Ascending aorta (tissue), 2 donors: ENCODE data around the gene TOX4. TPM values are rescaled to one million over a fixed set of nuclear protein-coding genes. Genes with fewer than 3 reads are reported as not detected.

ENCODE experiments used
- DNase-seq, 2 donors: peaks; one replicate each; pipeline ENCODE4 v3.0.0-alpha.2; 2019; ENCODE audit warnings: low spot score in 2 of 2
- H3K27ac ChIP-seq, 2 donors: fragments of 200-600 bp; sonication (generic); one replicate each; pipeline ENCODE4 v1.5.1; 2016 to 2017; ENCODE audit warnings: mild to moderate bottlenecking in 1 of 2
- H3K27me3 ChIP-seq: fragments of 200-600 bp; sonication (generic); one replicate; pipeline ENCODE4 v1.5.1; 2017
- H3K36me3 ChIP-seq, 2 donors: fragments of 200-600 bp; sonication (generic); one replicate each; pipeline ENCODE4 v1.5.1; 2016
- H3K4me1 ChIP-seq, 2 donors: fragments of 200-600 bp; sonication (generic); one replicate each; pipeline ENCODE4 v1.5.1; 2016 to 2017; ENCODE audit warnings: mild to moderate bottlenecking in 1 of 2
- H3K4me3 ChIP-seq, 2 donors: fragments of 200-600 bp; sonication (generic); one replicate each; pipeline ENCODE4 v1.5.1; 2016 to 2017; ENCODE audit warnings: mild to moderate bottlenecking in 1 of 2
- H3K9me3 ChIP-seq, 2 donors: fragments of 200-600 bp; sonication (generic); one replicate each; pipeline ENCODE4 v1.5.1; 2016
- CTCF ChIP-seq, 3 experiments: fragments of 200-600 bp in 2 of 3; fragments of 450-650 bp in 1 of 3; sonication (generic) in 2 of 3; IDR thresholded peaks; one replicate each; pipeline ENCODE4 v1.5.1; 2016 to 2019; ENCODE audit warnings: antibody characterized with exemption in 3 of 3, mild to moderate bottlenecking in 1 of 3, moderate library complexity in 1 of 3
- intact Hi-C: fragments of 100-400 bp; cut with DNase I; formaldehyde crosslinking; loops from one replicate; pipeline ENCODE4 v1.15.1; 2023
- total RNA-seq: library from RNA; depleted of rRNA; stranded (reverse); fragments of >200 nt; gene quantifications from one replicate; pipeline ENCODE4 v1.1.0, GENCODE V29; 2016

Gene TOX4
- total RNA-seq, 1 donor from 2014 or later = 76.7 TPM

DNA sequence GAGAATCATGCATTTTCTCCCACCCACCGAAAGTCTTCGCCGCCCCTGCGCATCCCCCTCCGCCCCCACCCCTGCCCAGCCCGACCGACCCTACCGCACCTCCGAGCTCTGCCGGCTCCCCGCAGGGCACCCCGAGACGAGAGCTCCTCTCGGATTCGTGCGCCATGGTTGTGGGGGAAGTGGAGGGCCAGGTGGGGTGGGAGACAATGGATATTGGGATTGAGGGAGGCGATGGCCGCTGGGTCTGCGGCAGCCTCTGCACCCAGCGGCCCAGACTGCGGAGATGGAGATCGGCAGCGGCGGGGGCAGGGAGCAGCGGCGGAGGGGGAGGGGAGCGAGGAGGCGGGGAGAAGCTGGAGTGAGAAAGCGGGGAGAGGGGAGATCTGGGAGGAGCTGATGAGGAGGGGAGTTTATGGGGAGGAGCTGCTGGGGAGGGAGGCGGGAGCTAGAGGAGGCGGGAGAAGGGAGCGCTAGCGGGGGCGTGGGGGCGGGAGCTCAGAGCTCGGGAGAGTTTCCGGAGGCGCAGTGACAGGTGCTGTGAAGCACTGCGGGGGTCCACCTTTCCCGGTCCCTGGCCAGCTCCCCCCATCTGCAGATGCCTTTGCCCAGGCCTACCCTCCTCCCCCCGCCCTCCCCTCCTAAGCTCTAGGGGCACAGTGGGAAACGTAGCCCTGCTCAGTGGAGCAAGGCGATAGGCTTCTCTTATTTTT, 49.1 kb downstream of the TOX4 start, which contains the start of gene SALL2:
Gene SALL2 (minus strand): TSS at position 385 of the 710 bp plus-strand sequence. CDS start 219 bp downstream, at position 166.
- Histone ChIP-seq H3K4me3 (peak within 1 kb of the TSS; percentile 59 to 88), H3K4me1 (peaks cover 4 to 6% of the 10 kb centered on the region in 2 donors), H3K27me3 (no peaks in the 10 kb centered on the region), H3K9me3 (no peaks in the 10 kb centered on the region), H3K36me3 (peaks cover 0 to 3% of the 10 kb centered on the region in 2 donors), H3K27ac (peak within 1 kb of the TSS; percentile 51 to 67)
- intact Hi-C loops = loop anchor here (1.0 kb wide), 2 partner anchors 15 to 49 kb away; partner anchors contain the start of genes METTL3 and TOX4
- TF ChIP-seq CTCF (IDR thresholded peaks at IDR 0.05) = no peak
- DNase-seq = peak in 1 of 2 donors; percentile 86

DNA sequence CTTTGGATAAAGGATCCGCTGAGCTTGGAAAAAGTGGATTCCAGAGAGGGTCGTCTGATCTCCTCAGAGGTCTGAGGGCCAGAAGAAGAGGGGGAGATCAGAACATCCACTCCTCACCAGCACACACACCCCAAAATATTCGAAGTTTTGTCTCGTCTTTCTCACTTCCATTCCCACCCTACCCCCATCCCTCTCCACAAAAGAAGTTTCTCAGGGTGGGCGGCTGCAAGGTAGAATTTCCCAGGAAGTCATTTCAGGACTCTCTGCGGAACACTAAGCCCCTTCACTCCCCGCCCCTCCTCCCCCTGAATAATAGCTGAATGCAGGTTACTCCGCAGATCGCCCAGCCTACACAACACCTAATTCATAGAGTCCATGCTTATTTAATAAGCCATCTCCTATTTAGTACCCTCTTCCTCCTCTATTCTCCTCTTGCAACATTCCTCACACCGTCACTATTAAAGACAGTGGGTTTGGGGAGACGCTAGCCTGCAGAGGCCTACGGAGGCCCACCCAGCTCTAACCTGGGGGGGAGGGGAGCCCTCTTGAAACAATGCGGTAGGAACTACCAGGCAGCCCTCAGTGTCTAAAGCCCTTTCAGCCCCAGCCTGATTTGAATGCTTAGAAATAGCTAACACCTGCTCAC, 49.8 kb downstream of the TOX4 start:
- Histone ChIP-seq H3K4me3 (peak overlapping the region; percentile 59 to 88), H3K27me3 (no peaks in the 10 kb centered on the region), H3K9me3 (no peaks in the 10 kb centered on the region), H3K36me3 (peaks cover 0 to 3% of the 10 kb centered on the region in 2 donors), H3K4me1 (peaks cover 4 to 6% of the 10 kb centered on the region in 2 donors), H3K27ac (peak overlapping the region; percentile 26 to 67)
- intact Hi-C loops = loop anchor here (1.0 kb wide), 2 partner anchors 15 to 49 kb away; partner anchors contain the start of genes METTL3 and TOX4
- DNase-seq = no peak
- TF ChIP-seq CTCF (IDR thresholded peaks at IDR 0.05) = no peak

GRCh38 chr14:21527318-21527679, 50.3 kb downstream of the TOX4 start:
- Histone ChIP-seq H3K27me3 (no peaks in the 10 kb centered on the region), H3K4me1 (peaks cover 4 to 6% of the 10 kb centered on the region in 2 donors), H3K4me3 (peak overlapping the region in 1 of 2 donors; percentile 88), H3K27ac (no peak overlapping the region), H3K9me3 (no peaks in the 10 kb centered on the region), H3K36me3 (peaks cover 0 to 3% of the 10 kb centered on the region in 2 donors)
- no peak for TF ChIP-seq CTCF (IDR thresholded peaks at IDR 0.05)
- DNase-seq = no peak
- intact Hi-C loops = no loop called here

- Histone ChIP-seq H3K36me3 (peaks cover 0 to 3% of the 10 kb centered on the region in 2 donors), H3K9me3 (no peaks in the 10 kb centered on the region), H3K4me1 (peaks cover 4 to 6% of the 10 kb centered on the region in 2 donors), H3K27ac (no peak overlapping the region), H3K4me3 (no peak overlapping the region), H3K27me3 (no peaks in the 10 kb centered on the region)
- no peak for DNase-seq
- no peak for TF ChIP-seq CTCF (IDR thresholded peaks at IDR 0.05)
- intact Hi-C loops = no loop called here
These were observed 51.7 kb downstream of the TOX4 start for GRCh38 chr14:21528381-21529348.

DNA sequence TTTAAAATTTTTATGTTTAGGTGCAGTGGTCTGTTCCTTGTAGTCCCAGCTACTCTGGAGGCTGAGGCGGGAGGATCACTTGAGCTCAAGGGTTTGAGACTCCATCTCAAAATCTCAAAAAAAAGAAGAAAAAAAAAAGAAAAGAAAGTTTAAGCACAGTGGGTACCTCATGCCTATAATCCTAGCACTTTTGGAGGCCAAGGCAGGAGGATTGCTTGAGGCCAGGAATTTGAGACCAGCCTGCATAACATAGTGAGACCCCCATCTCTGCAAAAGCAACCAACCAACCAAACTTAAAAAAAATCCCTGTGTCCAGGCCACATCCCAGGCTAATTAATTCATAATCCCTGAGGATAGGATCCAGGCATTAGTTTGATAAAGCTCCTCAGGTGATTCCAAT, 52.5 kb downstream of the TOX4 start:
- no peaks in the 10 kb centered on the region for H3K36me3 ChIP-seq
- no peak overlapping the region for H3K4me3 ChIP-seq
- no peak for DNase-seq
- peaks cover 4 to 6% of the 10 kb centered on the region in 2 donors for H3K4me1 ChIP-seq
- H3K9me3 ChIP-seq = no peaks in the 10 kb centered on the region
- intact Hi-C loops = no loop called here
- no peak for TF ChIP-seq CTCF (IDR thresholded peaks at IDR 0.05)
- H3K27ac ChIP-seq = no peak overlapping the region
- no peaks in the 10 kb centered on the region for H3K27me3 ChIP-seq
